GM19328 (cell line): ENCODE results near the gene FAF1.
"Not testable (repeated sequence)": the region's sequence is repeated elsewhere in the genome, so short reads cannot be mapped to it uniquely, and the experiment has no call there.

Experiments
- ATAC-seq: cut with Tn5 transposase; IDR thresholded peaks from one replicate; pipeline ENCODE4 v1.9.1; 2021; ENCODE audit warnings: mild to moderate bottlenecking, moderate library complexity; ENCODE audit not compliant: unreplicated experiment

The FAF1 gene

DNA sequence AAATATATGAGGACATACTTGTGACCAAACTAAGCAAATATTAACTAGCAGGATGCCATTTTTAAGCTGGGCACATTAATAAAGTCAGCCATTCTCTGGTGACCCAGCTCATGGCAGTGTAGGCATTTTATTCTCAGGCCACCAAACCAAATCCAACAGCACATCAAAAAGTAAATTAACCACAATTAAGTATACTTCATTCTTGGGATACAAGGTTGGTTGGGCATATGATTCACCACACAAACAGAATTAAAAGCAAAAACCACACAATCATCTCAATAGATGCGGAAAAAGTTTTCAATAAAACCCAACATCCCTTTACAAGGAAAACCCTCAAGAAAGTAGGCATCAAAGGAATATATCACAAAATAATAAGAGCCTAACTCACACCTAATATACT lies 101.3 kb downstream of the FAF1 start:
- ATAC-seq: no peak

DNA sequence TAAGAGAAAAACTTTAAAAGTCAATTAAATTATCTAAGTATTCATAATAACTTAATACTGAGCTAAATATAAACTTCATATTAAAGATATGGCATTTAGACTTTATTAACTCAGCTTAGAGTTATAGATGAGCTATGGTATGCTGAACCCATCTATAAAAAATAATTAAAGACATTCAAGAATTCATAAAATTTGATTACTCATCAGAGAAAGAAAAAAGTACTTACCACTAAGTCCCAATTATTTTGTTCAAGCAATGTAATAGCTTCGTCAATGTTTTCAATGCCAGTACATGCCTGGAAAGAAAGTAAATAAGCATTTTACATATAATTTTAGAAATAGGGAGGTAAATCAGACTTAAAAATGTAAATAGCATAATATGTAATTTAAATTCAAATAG lies 102.4 kb downstream of the FAF1 start:
- no peak for ATAC-seq

DNA sequence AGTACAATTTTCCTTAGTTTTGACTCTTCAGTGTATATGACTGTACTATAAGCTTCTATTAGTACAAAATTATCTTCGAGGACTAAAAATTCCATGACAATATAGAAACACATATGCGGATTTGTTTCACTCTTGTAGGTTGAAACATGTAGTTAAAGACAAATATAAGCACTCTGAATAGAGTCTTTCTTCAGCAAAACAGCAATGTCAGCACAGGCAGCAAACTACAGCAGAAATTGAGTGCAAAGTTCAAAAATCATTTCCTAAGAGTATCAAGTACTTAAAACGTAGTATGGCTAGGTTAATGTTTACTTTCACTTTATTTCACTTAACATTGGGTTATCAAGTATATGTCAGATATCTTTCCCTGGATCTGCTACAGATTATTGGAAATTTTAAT lies 106.7 kb downstream of the FAF1 start:
- no peak for ATAC-seq

DNA sequence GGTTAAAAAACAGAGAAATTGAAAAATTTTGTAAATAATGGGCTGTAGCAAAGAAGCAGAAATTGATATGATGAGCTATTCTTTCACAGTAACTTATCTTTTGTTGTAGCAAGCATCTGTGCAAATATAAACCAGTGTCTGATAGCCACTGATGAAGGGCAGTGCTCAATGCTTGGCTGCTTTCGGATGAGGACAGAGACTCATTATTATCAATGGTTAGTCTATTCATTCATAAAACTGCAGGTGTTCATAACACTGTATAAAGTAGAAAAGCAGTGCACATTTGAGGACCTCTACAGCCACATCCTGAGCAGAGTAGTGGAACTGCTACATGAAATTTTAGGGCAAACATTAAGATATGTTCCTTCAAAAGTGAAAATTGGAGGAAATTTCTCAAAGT lies 107.2 kb downstream of the FAF1 start:
- no peak for ATAC-seq

DNA sequence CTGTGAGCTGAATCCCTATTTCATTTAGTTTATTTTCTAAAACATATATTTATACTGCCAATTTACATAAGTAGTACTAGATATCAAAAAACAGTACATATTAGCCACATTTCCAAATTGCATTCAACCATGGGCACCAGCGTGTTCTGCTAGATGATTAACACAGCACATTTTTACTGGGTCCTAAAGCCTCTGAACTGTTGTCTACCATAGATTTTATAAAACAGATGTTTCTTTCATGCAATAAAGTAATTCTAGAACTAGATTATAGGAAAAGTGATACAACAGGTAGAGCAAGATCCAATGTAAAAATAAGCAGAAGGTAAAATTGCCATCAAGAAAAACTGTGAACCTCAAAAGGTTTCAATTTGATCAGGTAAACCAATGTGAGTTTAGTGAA lies 108.6 kb downstream of the FAF1 start:
- ATAC-seq: no peak

DNA sequence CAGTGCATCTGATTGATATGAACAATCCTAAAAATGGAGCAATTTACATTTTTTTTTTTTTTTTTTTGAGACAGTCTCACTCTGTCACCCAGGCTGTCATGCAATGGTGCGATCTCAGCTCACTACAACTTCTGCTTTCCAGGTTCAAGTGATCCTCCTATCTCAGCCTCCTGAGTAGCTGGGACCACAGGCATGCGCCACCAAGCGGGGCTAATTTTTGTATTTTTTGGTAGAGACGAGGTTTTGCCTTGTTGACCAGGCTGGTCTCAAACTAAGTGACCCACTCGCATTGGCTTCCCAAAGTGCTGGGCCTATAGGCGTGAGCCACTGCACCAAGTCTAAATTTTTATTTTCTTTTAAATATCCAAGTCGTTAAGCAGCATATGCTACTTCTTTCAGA lies 109.0 kb downstream of the FAF1 start:
- no peak for ATAC-seq

DNA sequence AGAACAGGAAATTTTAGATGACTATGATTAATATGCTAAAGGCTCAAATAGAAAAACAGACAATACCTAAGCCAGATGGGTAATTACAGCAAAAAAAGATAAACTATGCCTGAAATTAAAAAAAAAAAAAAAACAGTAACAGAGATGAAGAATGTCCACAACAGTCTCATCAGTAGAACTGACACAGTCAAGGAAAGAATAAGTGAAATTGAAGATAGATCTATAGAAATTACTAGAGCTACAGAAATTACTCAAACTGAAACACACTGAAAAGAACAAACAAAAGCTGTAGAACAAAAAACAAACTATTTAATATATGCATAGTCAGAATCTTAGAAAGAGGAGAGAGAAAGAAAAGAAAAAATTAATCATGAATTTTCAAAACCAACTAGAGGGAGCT lies 112.8 kb downstream of the FAF1 start:
- ATAC-seq: no peak

DNA sequence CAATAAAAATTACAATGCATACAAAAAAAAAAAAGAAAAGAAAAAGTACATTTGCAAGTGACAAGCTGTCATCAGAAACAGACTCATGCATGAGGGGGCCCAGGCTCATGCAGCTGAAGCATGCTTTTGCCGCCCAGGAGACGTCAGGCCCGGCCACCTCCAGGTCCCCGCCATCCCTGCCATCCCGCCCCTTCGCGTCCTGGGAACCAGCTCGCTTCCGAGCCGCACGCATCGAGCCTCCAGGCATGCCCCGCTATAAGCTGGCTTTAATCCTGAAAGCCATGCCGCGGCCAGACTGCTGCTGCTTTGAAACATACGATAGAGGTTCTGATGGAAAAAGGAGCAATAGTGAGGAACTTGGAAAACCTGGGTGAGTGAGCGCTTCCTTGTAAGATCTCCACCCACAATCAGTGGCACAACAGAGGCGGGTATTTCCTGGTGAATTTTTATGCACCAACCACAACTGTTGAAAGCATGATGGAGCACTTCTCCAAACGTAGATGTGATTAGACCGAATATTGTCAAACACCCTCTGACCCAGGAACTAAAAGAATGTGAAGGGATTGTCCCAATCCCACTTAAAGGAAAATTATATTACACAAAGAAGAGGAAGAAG lies 113.7 kb downstream of the FAF1 start:
- no peak for ATAC-seq

DNA sequence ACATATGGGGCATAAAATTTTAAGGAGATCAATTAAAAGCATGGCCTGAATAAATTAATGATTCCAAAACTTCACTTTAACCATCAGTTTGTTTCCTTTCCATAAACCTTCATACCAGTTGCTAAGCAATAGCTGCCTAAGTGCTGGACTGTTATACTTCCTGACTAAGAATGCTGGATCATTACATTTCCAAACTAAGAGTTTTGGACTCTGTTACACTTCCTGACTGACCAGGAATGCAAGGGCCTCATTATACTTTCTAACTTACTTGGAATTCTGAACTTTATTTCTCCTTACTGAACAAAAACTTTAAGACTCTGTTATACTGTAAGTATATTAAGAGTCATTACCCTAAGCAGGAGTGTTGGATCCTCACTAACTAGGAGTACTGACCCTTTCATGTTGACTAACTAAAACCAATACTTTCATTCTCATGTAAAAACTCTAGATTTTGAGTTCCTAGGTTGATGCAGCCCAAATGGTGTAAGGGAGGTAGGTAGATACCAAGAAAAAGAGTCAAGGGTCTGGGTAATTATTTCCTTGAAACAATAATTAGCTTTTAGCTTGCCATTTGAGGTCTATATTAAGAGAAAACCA lies 118.2 kb downstream of the FAF1 start:
- no peak for ATAC-seq

DNA sequence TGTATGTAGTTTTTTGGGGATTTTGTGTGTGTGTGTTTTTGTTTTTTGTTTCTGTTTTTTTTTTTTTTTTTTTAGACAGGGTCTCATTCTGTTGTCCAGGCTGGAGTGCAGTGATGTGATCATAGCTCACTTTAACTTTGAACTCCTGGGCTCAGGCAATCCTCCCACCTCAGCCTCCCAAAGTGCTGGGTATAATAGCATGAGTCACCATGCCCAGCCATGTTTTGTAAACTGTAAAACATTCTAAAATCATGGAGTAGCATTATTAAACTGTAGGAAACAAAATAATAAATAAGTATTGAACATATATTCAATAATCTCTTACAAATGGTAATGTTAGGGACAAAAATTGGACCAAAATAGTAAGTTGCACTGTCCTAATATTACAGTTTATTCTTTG lies 124.0 kb downstream of the FAF1 start:
- no peak for ATAC-seq

DNA sequence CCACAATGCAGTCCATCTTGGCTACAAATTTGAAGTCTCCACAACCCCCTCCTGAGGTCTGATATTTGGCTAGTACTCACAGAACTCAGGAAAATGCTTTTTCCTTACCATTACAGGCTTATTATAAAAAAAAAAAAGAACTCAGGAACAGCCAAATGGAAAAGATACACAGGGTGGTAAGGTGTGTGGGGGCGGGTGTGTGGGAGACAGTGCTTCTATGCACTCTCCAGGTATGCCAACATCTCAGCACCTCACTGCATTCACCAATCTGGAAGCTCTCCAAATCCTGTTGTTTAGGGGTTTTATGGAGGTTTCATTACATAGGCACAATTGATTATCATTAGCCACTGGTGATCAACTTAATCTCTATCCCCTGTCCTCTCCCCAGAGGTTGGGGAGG lies 126.9 kb downstream of the FAF1 start:
- ATAC-seq: no peak

DNA sequence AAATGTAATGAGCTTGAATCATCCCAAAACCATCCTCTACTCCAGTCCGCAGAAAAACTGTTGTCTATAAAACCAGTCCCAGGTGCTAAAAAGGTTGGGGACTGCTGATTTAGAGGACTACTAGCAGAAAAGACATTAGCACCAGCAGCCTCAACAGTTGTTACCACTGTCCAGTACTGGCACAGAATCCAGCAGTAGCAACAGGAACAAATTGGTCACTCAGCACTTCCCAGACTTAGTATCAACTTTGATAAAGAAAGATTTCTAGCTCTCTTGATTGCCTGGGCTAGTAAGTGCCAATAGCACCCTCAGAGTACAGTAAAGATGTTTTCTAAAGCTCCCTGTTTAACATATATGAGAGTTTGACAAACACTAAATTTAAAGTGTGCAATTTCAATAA lies 127.9 kb downstream of the FAF1 start:
- ATAC-seq: no peak

DNA sequence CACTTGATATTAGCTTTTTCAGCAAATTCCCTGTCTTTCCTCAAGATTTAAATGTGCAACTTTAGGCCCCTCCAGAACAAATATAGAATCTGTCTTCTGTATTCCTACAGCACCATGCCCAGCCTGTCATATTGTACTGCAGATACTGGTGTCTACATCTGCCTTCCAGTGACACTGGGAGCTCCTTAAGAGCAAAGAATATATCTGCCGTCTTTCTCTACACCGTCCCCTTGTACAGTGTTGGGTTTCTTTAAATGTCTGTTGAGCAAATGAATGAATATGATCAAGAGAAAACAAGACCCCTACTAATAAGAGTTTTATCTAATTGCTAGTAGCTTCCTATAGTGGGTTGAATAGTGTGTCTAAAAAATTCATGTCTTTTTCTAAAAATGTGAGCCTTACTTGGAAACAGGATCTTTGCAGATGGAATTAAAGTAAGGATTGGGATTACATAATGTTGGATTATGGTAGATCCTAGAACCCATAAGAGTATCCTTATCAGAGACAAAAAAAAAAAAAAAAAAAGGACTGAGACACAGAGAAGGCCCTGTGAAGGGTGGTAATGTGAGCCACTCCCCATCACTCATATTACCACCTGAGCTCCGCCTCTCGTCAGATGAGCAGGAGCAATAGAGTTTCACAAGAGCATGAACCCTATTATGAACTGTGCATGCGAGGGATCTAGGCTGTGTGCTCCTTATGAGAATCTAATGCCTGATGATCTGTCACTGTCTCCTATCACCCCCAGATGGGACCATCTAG lies 128.6 kb downstream of the FAF1 start:
- ATAC-seq: no peak

DNA sequence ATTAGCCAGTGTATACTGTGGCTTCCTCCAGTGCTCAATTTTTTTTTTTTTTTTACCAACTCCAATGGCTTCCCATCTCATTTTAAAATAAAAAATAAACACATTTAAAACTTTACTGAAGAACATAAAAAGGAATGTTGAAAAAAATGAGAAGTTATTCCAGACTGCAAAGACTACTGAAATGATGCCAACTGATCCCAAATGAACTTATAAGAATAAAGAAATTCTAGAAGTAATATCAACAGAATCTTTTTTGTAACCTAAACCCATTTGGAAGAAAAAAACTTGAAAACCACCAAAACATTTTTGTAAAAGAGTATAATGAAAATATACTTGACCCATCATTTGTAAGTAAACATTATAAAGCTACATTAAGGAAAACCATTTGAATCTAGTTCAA lies 129.4 kb downstream of the FAF1 start:
- ATAC-seq: no peak

DNA sequence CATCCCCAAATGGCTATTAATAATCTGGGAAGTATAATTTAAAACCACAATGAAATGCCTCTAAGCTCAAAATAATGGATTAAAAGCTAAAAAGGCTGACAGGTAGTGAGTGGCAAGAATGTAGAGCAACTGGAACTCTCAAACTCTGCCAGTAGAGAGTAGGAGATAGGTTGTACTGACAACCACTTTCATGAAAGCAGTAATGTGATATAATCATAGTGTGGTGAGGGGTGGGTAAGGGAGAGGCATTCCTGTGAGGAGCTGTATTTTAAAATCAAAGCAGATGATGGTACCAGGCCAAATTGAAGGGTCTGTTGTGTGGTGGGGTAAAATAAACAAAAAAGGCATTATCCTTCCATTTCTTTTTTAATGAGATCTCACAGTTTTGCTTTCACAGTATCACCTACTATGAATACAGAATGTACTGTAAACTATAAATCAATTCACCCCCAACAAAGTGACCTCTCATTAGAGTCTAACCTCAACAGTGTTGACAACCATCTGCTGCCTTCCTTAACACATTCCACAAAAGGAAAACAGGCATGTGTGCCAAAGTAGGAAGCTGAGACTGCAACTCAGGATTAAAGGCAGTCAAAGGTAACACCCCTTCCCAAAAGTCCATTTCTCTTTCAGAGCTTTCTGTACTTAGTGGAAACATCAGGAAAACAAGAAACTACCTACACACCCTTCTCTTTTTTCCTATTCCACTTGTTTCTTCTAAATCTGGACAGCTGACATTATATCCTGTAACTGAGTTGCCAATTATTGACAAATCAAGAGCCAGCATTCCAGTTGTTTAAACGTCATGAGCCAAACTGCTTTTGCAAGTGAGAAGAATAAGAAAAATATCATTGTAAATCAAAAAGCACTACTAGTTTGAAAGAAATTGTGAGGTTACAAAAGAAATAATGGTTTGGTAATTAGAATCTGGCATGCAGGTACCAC lies 130.8 kb downstream of the FAF1 start:
- ATAC-seq: no peak

DNA sequence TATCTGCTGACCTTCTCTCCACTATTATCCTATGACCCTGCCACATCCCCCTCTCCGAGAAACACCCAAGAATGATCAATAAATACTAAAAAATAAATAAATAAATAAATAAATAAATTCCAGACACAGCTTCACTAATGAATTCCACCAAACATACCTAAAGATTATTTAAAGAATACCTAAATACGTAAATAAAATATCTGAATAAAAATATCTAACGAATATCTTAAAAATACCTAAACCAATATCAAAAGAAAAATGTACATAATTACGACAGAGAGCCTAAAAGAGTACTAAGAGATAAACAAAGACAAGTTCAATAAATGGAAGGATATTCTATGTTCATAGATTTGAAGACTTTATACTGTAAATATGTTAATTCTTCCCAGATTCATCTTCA lies 132.5 kb downstream of the FAF1 start:
- no peak for ATAC-seq

DNA sequence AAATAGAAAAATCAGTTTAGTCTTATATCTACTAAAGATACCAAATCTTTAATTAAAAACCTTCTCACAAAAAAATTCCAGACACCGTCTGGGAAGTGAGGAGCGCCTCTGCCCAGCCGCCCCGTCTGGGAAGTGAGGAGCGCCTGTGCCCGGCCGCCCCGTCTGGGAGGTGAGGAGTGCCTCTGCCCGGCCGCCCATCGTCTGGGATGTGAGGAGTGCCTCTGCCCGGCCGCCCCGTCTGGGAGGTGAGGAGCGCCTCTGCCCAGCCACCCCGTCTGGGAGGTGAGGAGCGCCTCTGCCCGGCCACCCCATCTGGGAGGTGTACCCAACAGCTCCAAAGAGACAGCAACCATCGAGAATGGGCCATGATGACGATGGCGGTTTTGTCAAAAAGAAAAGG lies 133.3 kb downstream of the FAF1 start:
- not testable (repeated sequence) for ATAC-seq

DNA sequence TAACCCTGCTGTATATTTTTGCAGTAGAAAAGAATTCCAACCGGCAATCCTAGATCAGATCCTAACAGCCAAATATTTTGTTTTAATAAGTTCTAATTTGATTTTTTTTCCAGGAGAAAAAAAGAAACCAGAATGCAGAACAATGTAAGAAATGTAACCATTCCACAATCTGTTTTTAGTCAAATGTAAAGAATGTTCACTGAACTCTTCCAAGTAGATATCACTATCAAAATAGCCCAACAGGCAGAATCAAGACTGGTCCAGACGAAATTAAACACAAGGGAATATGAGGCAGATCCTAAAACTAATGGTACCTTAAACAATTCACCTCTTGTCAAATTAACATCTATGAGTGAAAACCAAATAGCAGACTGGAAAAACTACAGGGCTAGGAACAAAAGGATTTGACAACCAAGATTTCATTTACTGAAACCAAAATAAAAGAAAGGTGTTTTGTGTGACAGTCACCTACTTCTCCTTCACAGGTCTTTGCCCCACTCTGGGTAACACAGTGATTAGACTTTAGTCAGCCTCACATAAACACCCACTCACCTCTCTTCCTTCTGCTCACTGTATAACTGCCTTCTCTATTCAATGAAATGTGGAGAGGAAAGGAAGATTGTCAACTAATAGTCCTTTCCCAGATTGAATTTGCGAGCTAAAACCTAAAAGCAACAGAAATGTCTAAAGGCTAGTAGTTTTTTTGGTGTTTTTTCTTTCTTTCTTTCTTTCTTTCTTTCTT lies 137.9 kb downstream of the FAF1 start:
- no peak for ATAC-seq

DNA sequence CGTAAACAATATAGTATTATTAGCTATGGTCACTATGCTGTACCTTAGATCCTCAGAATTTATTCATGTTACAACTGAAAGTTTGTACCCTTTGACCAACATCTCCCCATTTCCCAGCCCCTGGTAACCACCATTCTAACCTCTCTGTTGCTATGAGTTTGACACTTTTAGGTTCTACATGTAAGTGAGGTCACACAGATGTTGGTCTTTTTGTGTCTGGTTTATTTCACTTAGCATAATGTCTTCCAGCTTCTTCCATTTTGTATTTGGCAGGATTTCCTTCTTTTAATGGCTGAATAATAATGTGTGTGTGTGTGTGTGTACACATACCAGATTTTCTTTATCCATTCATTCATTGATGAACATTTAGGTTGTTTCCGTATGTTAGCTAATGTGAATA lies 139.5 kb downstream of the FAF1 start:
- no peak for ATAC-seq

DNA sequence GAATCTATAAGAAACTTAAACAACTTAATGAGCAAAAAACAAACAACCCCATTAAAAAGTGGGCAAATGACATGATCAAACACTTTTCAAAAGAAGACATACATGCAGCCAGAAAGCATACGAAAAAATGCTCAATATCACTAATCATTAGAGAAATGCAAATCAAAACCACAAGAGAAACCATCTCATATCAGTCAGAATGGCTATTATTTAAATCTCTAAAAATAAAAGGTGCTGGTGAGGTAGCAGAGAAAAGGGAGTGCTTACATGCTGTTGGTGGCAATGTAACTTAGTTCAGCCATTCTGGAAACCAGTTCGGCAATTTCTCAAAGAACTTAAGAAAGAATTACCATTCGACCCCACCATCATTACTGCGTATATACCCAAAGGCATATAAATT lies 147.7 kb downstream of the FAF1 start:
- no peak for ATAC-seq

DNA sequence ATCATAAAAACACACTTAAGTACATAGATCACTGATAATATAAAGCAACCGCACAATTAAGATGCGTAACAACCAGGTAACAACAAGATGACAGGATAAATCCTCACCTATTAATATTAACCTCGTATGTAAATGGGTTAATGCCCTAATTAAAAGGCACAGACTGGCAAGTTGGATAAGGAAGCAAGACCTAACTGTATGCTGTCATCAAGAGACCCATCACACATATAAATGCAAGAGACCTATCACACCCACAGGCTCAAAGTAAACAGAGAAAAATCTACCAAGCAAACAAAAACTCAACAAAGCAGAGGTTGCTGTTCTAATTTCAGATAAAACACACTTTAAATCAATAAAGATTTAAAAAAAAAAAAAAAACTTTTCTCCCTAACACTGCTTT lies 151.8 kb downstream of the FAF1 start:
- ATAC-seq: no peak
